Left lung (tissue), 10 donors: ENCODE data around the gene SEL1L2. TPM values are rescaled to one million over a fixed set of nuclear protein-coding genes. Genes with fewer than 3 reads are reported as not detected.

Source experiments
- ATAC-seq: fragments of 200-7000 bp; cut with Tn5 transposase; one replicate; pipeline ENCODE4 v1.9.1; 2020; ENCODE audit warnings: moderate library complexity
- DNase-seq, 4 donors: peaks; one replicate each; pipeline ENCODE4 v3.0.0-alpha.2; 2013 to 2020
- H3K27ac ChIP-seq, 2 donors: fragments of 200-600 bp; sonication (generic) in 1 of 2; one replicate each; pipeline versions ENCODE4 v1.5.0 to v1.8.0; 2020 to 2021
- H3K27me3 ChIP-seq, 2 donors: fragments of 200-600 bp; sonication (generic) in 1 of 2; one replicate each; pipeline versions ENCODE4 v1.5.0 to v1.8.0; 2020 to 2021
- H3K36me3 ChIP-seq, 2 donors: fragments of 200-600 bp; sonication (generic) in 1 of 2; one replicate each; pipeline versions ENCODE4 v1.5.0 to v1.8.0; 2020 to 2021
- H3K4me1 ChIP-seq, 2 donors: fragments of 200-600 bp; one replicate each; pipeline ENCODE4 v1.8.0; 2021
- H3K4me3 ChIP-seq, 2 donors: fragments of 200-600 bp; sonication (generic) in 1 of 2; one replicate each; pipeline versions ENCODE4 v1.5.0 to v1.8.0; 2020 to 2021; ENCODE audit warnings: mild to moderate bottlenecking in 1 of 2
- H3K9me3 ChIP-seq, 2 donors: fragments of 200-600 bp; sonication (generic) in 1 of 2; one replicate each; pipeline versions ENCODE4 v1.5.0 to v1.8.0; 2020 to 2021
- intact Hi-C, 2 donors: fragments of 100-400 bp; cut with DNase I; formaldehyde crosslinking; loops; one replicate each; pipeline versions ENCODE4 v1.11.2 to v1.14.2; 2022
- polyA plus RNA-seq, 6 donors: library from polyadenylated mRNA; unstranded; fragments of 120-200 nt; gene quantifications; one replicate each; pipeline ENCODE4 v1.2.1, GENCODE V29; 2013; ENCODE audit not compliant: insufficient read length in 6 of 6
- total RNA-seq, 2 donors: library from RNA; stranded (reverse); fragmentation: NEBNext Ultra II Directional; extraction: Animal tissue kit (Norgen Biotek cat#: 25700); gene quantifications; one replicate each; pipeline ENCODE4 v1.2.1, GENCODE V29; 2021
- TF ChIP-seq, protein P1 (sequence below), 2 donors: fragments of 200-600 bp; sonication (generic) in 1 of 2; IDR thresholded peaks; one replicate each; pipeline versions ENCODE4 v1.5.0 to v1.8.0; 2021; ENCODE audit warnings: antibody characterized with exemption in 2 of 2
- donor health status: DM: no; HTN: yes; CAD: no.
- donor health status: DM: no; HTN: no; CAD: no.

The SEL1L2 gene
- total and polyA plus RNA-seq, 8 donors, result not detected

DNA sequence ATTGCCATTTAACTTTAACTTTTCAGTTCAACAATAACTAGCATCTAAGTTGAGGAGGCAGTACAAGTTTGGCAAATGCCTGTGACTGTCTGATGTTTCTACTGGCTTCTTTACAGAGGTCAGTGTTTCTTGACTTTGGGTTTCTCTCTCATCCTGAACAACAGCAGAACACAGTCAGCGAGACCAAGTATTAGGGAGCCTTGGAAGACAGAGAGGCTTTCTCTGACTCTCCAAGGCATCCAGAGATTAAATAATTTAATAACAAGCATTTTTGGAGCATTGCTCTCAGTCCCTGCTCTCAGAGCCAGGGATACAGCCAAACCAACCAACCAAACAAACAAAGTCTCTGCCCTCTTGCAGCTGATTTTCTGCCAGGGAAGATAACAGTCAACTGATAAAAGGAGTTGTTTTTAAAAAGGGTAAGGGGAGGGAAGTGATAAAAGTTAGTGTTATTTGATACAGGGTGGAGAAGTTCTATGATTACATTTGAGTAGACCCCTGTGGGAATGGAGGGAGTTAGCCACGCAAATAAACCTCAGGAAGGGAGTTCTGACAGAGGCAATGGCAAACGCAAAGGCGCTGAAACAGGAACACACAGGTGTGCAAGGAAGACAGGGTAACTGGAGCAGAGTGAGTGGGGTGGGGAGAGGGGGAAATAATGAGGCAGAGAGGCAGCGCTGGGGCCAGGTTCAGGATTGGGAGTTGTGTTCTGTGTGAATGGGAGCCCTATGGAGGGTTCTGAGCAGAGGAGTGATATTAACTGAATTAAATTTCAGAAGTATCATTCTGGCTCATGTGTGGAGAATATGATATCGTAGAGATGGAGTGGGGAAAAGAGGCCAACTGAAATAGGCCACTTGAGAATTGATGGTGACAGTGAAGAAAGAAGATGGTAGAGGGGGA lies 55.2 kb downstream of the SEL1L2 start:
- Histone ChIP-seq H3K27me3 (no peaks in the 10 kb centered on the region), H3K4me3 (no peak overlapping the region), H3K9me3 (no peaks in the 10 kb centered on the region), H3K27ac (no peak overlapping the region), H3K36me3 (no peaks in the 10 kb centered on the region), H3K4me1 (no peaks in the 10 kb centered on the region)
- no peak for ATAC-seq
- intact Hi-C loops, result no loop called here
- DNase-seq, result no peak
- TF ChIP-seq, protein P1, sequence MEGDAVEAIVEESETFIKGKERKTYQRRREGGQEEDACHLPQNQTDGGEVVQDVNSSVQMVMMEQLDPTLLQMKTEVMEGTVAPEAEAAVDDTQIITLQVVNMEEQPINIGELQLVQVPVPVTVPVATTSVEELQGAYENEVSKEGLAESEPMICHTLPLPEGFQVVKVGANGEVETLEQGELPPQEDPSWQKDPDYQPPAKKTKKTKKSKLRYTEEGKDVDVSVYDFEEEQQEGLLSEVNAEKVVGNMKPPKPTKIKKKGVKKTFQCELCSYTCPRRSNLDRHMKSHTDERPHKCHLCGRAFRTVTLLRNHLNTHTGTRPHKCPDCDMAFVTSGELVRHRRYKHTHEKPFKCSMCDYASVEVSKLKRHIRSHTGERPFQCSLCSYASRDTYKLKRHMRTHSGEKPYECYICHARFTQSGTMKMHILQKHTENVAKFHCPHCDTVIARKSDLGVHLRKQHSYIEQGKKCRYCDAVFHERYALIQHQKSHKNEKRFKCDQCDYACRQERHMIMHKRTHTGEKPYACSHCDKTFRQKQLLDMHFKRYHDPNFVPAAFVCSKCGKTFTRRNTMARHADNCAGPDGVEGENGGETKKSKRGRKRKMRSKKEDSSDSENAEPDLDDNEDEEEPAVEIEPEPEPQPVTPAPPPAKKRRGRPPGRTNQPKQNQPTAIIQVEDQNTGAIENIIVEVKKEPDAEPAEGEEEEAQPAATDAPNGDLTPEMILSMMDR (IDR thresholded peaks at IDR 0.05), result no peak

DNA sequence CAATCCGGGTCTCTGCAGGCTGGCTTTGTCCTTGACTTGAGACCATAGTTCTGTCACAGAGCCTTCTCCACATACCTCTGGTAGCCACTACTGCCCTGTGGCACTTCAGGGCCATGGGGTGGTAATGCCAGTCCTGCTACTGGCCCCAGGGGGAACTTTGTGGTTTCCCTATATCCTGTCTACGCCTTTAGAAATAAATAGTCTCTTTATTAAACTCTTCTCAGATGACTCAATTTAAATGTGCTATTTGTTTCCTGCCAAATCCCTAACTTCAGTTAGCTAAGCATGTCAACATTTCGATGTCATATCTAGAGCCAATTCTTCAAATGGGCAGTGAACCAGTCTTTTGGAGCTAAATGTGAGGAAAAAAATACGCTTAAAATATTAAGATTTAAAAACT lies 60.1 kb downstream of the SEL1L2 start:
- H3K4me1 ChIP-seq, result no peaks in the 10 kb centered on the region
- intact Hi-C loops, result no loop called here
- no peak for DNase-seq
- no peak for ATAC-seq
- H3K9me3 ChIP-seq, result no peaks in the 10 kb centered on the region
- H3K27ac ChIP-seq, result no peak overlapping the region
- no peaks in the 10 kb centered on the region for H3K27me3 ChIP-seq
- H3K4me3 ChIP-seq, result no peak overlapping the region
- TF ChIP-seq, protein P1 (IDR thresholded peaks at IDR 0.05), result no peak
- H3K36me3 ChIP-seq, result no peaks in the 10 kb centered on the region

DNA sequence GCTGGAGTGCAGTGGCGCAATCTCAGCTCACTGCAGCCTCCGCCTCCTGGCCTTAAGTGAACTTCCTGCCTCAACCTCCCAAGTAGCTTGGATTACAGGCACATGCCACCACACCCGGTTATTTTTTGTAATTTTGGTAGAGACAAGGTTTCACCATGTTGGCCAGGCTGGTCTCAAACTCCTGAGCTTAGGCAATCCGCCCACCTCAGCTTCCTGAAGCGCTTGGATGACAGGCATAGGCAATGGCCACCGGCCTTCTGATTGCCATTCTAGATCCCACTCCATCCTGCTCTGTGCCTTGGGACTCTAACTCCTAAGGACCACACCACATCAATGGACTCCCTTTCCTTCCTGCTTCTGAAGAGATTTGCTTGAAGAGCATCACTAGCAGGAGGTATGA lies 60.6 kb downstream of the SEL1L2 start:
- TF ChIP-seq, protein P1 (IDR thresholded peaks at IDR 0.05), result no peak
- H3K4me1 ChIP-seq, result no peaks in the 10 kb centered on the region
- H3K9me3 ChIP-seq, result no peaks in the 10 kb centered on the region
- intact Hi-C loops, result no loop called here
- H3K27ac ChIP-seq, result no peak overlapping the region
- DNase-seq (no peak), ATAC-seq (no peak)
- no peaks in the 10 kb centered on the region for H3K27me3 ChIP-seq
- H3K36me3 ChIP-seq, result no peaks in the 10 kb centered on the region
- H3K4me3 ChIP-seq, result no peak overlapping the region

DNA sequence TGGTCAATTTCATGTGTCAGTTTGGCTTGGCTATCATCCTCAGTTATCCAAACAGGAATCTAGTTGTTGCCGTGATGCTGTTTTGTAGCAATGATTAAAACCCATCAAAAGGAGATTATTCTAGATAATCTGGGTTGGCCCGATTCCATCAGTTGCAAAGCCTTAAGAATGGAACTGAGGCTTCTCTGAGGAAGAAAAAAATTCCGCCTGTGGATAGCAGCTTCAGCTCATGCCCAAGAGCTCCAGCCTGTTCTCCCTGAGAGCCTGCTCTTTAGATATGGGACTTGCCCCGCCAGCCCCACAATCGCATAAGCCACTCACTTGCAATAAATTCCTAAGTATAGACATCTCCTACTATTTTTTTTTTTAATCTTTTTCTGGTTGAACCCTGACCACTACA lies 61.5 kb downstream of the SEL1L2 start:
- no peaks in the 10 kb centered on the region for H3K36me3 ChIP-seq
- H3K27ac ChIP-seq, result no peak overlapping the region
- H3K4me3 ChIP-seq, result no peak overlapping the region
- ATAC-seq (no peak), DNase-seq (no peak)
- no peaks in the 10 kb centered on the region for H3K9me3 ChIP-seq
- TF ChIP-seq, protein P1 (IDR thresholded peaks at IDR 0.05), result no peak
- intact Hi-C loops, result no loop called here
- H3K4me1 ChIP-seq, result no peaks in the 10 kb centered on the region
- H3K27me3 ChIP-seq, result no peaks in the 10 kb centered on the region

DNA sequence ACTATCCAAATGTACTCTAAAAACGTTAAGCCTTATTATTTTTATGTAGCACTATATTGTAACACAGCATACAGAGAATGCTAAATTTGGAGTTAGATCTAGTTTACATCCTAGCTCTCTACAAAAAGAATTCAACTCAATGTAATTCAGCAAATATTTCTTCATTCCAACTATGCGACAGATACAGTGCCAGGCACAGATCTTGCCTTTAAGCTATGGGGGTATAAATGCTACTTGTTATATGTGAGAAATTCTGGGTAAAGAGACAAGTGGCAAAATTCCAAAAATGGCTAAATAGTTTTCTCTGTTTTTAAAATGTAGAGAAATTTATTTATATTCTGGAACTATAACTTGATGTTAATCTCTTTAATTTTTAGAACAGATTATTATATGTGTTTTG lies 63.2 kb downstream of the SEL1L2 start:
- TF ChIP-seq, protein P1 (IDR thresholded peaks at IDR 0.05), result no peak
- intact Hi-C loops, result no loop called here
- H3K27me3 ChIP-seq, result no peaks in the 10 kb centered on the region
- H3K4me3 ChIP-seq, result no peak overlapping the region
- ATAC-seq (no peak), DNase-seq (no peak)
- no peaks in the 10 kb centered on the region for H3K4me1 ChIP-seq
- no peaks in the 10 kb centered on the region for H3K9me3 ChIP-seq
- H3K36me3 ChIP-seq, result no peaks in the 10 kb centered on the region
- H3K27ac ChIP-seq, result no peak overlapping the region
